ENCODE measurements around the gene MFRP.

Gene MFRP

GRCh38 chr11:119363081-119363850 is 16.8 kb upstream of the MFRP start:
- Histone ChIP-seq H3K4me1 (ENCODE audit: insufficient read depth, low read length, poor library complexity, severe bottlenecking) (peaks cover 10% of the 10 kb centered on the region), H3K4me3 (ENCODE audit: low read length, poor library complexity, severe bottlenecking) (no peak overlapping the region), H3K27me3 (ENCODE audit: insufficient read depth, low read length, poor library complexity, severe bottlenecking) (no peaks in the 10 kb centered on the region), H3K9ac (ENCODE audit: low read depth, low read length, poor library complexity, severe bottlenecking) (no peak overlapping the region), H3K9me3 (ENCODE audit: insufficient read depth, low read depth, low read length) (no peaks in the 10 kb centered on the region), H2AFZ (ENCODE audit: low read length) (no peak overlapping the region), H3K79me2 (ENCODE audit: insufficient read depth, low read length) (no peaks in the 10 kb centered on the region), H3K36me3 (ENCODE audit: insufficient read depth, low read length) (no peaks in the 10 kb centered on the region), H3K4me2 (ENCODE audit: low read depth, low read length, poor library complexity, severe bottlenecking) (no peak overlapping the region), H3F3A (ENCODE audit: low read depth) (no peaks in the 10 kb centered on the region), H3K9me2 (replicated peaks; ENCODE audit: low read depth, low read length) (no peaks in the 10 kb centered on the region), H4K20me1 (ENCODE audit: insufficient read depth, low read length, poor library complexity, severe bottlenecking) (no peaks in the 10 kb centered on the region)
- TF ChIP-seq EZH2phosphoT487 (IDR thresholded peaks at IDR 0.05; ENCODE audit: borderline replicate concordance) (no peak), CTCF (conservative IDR thresholded peaks at IDR 0.05; ENCODE audit: low read length) (no peak)

GRCh38 chr11:119362741-119363080 is 16.2 kb upstream of the MFRP start:
- Histone ChIP-seq H3K27me3 (ENCODE audit: insufficient read depth, low read length, poor library complexity, severe bottlenecking) (no peaks in the 10 kb centered on the region), H3F3A (ENCODE audit: low read depth) (no peaks in the 10 kb centered on the region), H2AFZ (ENCODE audit: low read length) (no peak overlapping the region), H3K4me1 (ENCODE audit: insufficient read depth, low read length, poor library complexity, severe bottlenecking) (peaks cover 10% of the 10 kb centered on the region), H3K4me3 (ENCODE audit: low read length, poor library complexity, severe bottlenecking) (no peak overlapping the region), H3K9ac (ENCODE audit: low read depth, low read length, poor library complexity, severe bottlenecking) (no peak overlapping the region), H3K4me2 (ENCODE audit: low read depth, low read length, poor library complexity, severe bottlenecking) (no peak overlapping the region), H3K79me2 (ENCODE audit: insufficient read depth, low read length) (no peaks in the 10 kb centered on the region), H3K9me2 (replicated peaks; ENCODE audit: low read depth, low read length) (no peaks in the 10 kb centered on the region), H4K20me1 (ENCODE audit: insufficient read depth, low read length, poor library complexity, severe bottlenecking) (no peaks in the 10 kb centered on the region), H3K9me3 (ENCODE audit: insufficient read depth, low read depth, low read length) (no peaks in the 10 kb centered on the region), H3K36me3 (ENCODE audit: insufficient read depth, low read length) (no peaks in the 10 kb centered on the region)
- TF ChIP-seq EZH2phosphoT487 (IDR thresholded peaks at IDR 0.05; ENCODE audit: borderline replicate concordance) (no peak), CTCF (conservative IDR thresholded peaks at IDR 0.05; ENCODE audit: low read length) (no peak)

- H3K4me1 ChIP-seq (ENCODE audit: insufficient read depth, low read length, poor library complexity, severe bottlenecking): peaks cover 10% of the 10 kb centered on the region
- H3K27me3 ChIP-seq (ENCODE audit: insufficient read depth, low read length, poor library complexity, severe bottlenecking): no peaks in the 10 kb centered on the region
Measured at GRCh38 chr11:119361941-119362725, 15.6 kb upstream of the MFRP start.

More at GRCh38 chr11:119361941-119362725, 15.6 kb upstream of the MFRP start:
- no peak overlapping the region for H3K4me3 ChIP-seq (ENCODE audit: low read length, poor library complexity, severe bottlenecking)
- no peak for TF ChIP-seq CTCF (conservative IDR thresholded peaks at IDR 0.05; ENCODE audit: low read length)
- no peak for TF ChIP-seq EZH2phosphoT487 (IDR thresholded peaks at IDR 0.05; ENCODE audit: borderline replicate concordance)
- H2AFZ ChIP-seq (ENCODE audit: low read length): no peak overlapping the region
- no peaks in the 10 kb centered on the region for H3K9me2 ChIP-seq (replicated peaks; ENCODE audit: low read depth, low read length)
- H4K20me1 ChIP-seq (ENCODE audit: insufficient read depth, low read length, poor library complexity, severe bottlenecking): no peaks in the 10 kb centered on the region
- H3F3A ChIP-seq (ENCODE audit: low read depth): no peaks in the 10 kb centered on the region
- H3K4me2 ChIP-seq (ENCODE audit: low read depth, low read length, poor library complexity, severe bottlenecking): no peak overlapping the region
- H3K9ac ChIP-seq (ENCODE audit: low read depth, low read length, poor library complexity, severe bottlenecking): no peak overlapping the region
- H3K9me3 ChIP-seq (ENCODE audit: insufficient read depth, low read depth, low read length): no peaks in the 10 kb centered on the region
- no peaks in the 10 kb centered on the region for H3K36me3 ChIP-seq (ENCODE audit: insufficient read depth, low read length)
- no peaks in the 10 kb centered on the region for H3K79me2 ChIP-seq (ENCODE audit: insufficient read depth, low read length)
